HG03108 (cell line): ENCODE results near the gene CDC14A.

Source experiments
- ATAC-seq: cut with Tn5 transposase; IDR thresholded peaks from one replicate; pipeline ENCODE4 v1.9.1; 2021; ENCODE audit warnings: moderate library complexity; ENCODE audit not compliant: unreplicated experiment

The CDC14A gene

GRCh38 chr1:100481303-100481702, 129.0 kb downstream of the CDC14A start:
- ATAC-seq, result no peak

GRCh38 chr1:100482167-100482566, 129.9 kb downstream of the CDC14A start:
- ATAC-seq, result no peak

- ATAC-seq, result no peak
These were observed 130.4 kb downstream of the CDC14A start for GRCh38 chr1:100482748-100483147.

GRCh38 chr1:100483230-100483629, 130.9 kb downstream of the CDC14A start:
- ATAC-seq, result no peak

DNA sequence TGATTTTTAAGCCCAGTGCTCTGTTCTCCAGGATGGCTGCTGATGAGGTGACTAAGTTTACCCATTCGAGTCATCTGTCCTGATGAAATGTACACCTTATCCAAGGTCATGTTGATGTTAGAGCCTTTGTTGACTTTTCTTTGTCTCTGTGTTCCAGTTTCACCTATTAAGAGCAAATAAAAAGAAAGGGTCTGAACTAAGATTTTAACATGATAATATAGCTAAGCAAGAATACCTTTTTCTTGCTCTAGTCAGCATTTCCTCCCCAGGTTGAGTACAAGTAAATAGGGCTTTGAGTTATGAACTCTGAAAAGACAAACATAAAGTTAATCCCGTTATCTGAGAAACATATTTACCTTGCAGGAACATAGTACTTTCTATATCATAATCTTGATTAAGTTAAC, 133.6 kb downstream of the CDC14A start:
- ATAC-seq, result no peak

DNA sequence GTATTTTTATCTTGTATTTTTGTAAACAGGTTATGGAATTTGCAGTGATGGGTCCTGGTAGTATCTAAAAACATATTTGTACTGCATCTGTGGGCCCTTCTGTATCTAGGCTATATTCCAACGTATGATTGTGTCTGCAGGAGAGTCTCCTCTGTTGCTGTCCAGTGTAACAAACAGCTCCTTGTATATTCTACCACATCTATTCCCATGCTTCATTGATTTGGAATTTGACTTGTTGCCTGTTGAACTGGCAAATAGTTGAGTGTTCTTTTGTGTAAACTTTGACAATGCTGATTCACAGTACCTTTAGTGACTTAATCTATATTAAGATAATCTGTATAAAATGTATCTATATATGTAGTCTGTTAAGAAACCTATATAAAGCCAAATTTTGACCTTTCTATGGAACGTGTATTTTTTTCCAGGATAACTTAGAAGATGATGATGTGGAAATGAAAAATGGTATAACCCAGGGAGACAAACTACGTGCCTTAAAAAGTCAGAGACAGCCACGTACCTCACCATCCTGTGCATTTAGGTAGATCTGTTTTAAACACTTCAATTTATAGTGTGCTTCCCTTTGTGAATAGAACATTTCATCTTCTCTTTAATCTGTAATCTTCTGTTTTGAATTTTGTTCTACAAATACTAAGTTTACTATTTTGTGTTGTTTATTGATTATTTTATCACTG, 142.2 kb downstream of the CDC14A start:
- ATAC-seq, result no peak

GRCh38 chr1:100496896-100497295, 144.6 kb downstream of the CDC14A start:
- no peak for ATAC-seq

- ATAC-seq, result no peak
These were observed 145.5 kb downstream of the CDC14A start for GRCh38 chr1:100497796-100498195.

- ATAC-seq, result no peak
These were observed 147.0 kb downstream of the CDC14A start for GRCh38 chr1:100499194-100499811.

- no peak for ATAC-seq
These were observed 149.9 kb downstream of the CDC14A start for GRCh38 chr1:100502052-100502792.

DNA sequence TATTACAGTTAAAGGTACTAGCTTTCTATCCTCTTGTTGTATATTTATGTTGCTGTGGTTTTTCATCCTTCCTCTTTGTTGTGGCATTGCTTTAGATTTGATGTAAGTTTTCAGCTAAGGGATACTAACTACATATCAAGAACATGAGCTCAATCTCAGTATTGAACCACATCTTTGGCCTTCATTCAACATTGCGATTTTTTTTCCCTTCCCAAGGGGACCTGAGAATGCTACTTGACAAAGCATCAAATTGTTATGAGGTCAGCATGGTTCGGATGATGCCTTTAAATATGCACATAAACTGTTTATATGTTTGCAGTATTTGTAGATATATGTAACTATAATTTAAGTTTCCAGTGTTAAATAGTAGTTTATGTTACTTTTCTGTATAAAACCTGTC, 153.9 kb downstream of the CDC14A start:
- ATAC-seq, result no peak

DNA sequence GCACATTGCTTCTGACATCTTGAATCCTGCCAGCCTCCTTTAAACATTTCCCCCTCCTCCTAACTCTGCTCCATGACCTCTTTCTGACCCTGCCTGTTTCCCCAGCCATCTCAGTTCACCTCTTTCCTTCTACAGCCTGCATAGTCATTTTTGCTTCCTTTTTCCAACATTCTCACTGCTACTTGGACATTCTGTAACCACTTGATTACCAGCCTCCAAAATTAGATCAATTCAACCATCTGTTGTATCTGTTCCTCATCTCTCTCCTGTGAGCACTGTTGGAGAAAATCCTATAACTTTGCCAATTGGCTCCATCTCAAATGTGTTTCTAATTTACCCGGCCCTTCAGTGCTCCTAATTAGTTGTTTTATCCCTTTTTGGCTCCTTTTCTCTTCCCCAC, 158.1 kb downstream of the CDC14A start:
- ATAC-seq, result no peak

DNA sequence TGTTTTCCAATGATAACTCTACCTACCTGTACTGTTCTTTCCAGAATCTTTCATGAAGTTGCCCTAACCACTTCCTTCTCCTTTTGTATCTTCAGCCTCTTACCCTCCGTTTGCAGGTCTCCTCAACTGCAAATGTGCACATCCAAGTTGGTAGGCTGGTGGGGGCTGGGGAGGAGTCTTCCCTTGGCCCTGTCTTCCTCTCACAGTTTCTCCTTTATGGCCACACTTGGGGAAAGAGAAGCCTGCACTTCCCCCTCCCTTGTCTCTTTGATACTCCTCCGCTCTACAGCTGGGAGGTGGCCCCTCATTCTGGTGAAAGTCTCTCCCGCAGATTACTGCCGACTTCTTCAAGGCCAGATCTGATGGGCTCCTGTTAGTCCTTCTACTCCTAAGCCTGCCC, 158.8 kb downstream of the CDC14A start:
- ATAC-seq, result no peak

DNA sequence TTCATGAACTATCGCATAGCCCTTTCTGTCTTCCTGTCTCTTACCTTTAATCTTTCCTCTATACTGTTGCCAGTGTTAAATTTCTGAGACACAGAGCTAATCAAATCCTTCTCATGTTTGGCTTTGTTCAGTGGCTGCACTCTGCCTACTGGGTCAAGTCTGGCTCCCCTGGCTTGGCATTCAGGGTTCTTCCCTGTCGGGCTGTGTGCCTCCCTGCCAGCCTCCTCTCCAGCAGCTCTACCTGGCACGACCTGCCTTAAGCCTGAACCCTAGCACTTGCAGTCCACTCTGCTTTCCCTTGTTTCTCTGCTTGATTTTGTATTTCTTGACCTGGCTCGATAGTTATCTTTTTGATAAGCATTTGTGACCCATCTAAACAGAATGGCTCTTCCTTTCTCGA, 159.5 kb downstream of the CDC14A start:
- ATAC-seq, result no peak

GRCh38 chr1:100512803-100513352, 160.6 kb downstream of the CDC14A start:
- no peak for ATAC-seq

- no peak for ATAC-seq
These were observed 164.6 kb downstream of the CDC14A start for GRCh38 chr1:100516857-100517256.

- no peak for ATAC-seq
These were observed 165.2 kb downstream of the CDC14A start for GRCh38 chr1:100517515-100517914.

DNA sequence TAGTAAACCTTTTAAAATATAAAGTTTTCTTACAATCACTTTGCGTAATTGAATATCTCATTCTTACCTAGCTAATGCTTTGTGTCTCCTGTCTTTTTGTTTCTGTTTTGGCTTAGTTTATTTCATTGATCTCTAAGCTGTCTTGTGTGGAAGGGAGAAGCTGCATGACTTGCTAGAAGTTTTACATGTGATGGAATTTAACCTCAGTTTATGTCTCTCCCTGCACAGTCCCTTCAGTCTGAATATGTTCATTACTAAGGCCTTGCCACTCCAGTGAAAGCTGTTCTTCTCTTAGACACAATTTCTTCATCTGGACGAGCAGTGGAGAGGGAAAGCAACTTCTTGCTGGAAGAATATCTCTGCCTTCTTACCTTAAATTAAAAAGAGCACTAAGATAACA, 165.7 kb downstream of the CDC14A start:
- ATAC-seq, result no peak

GRCh38 chr1:100523038-100523652, 170.8 kb downstream of the CDC14A start:
- peak; percentile 77 for ATAC-seq

GRCh38 chr1:100524355-100524754, 172.0 kb downstream of the CDC14A start:
- no peak for ATAC-seq

DNA sequence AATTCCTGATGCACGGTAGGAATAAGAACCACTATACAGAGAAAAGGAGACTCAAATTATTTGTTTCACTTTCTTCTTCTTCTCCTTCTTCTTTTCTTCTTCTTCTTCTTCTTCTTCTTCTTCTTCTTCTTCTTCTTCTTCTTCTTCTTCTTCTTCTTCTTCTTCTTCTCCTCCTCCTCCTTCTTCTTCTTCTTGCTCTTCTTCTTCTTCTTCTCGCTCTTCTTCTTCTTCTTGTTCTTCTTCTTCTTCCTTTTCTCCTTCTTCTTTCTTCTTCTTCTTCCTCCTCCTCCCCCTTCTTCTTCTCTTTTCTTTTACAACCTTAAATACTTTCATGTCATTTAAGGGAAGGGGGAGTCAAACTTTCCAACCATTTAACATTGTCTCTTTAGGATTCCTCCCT, 174.6 kb downstream of the CDC14A start:
- ATAC-seq, result no peak
